MCF 10A (cell line): ENCODE results near the gene FOXO6. TPM values are rescaled to one million over a fixed set of nuclear protein-coding genes. Genes with fewer than 3 reads are reported as not detected.

Experiments used
- BruUV-seq: library from RNA; stranded (reverse); fragments of 400-500 nt; replicated peaks from 2 replicates; lab custom pipeline; 2021; lab: Mats Ljungman, UMichigan
- CTCF ChIA-PET: fragments of 300-600 bp; sonication (Branson Sonifier 250); formaldehyde crosslinking; extraction: SDS; loops from one replicate; lab custom pipeline; 2021; ENCODE audit warnings: antibody characterized with exemption, inconsistent platforms; lab: Yijun Ruan, JAX
- POLR2A ChIA-PET: fragments of 300-600, 350-650 bp; sonication (Branson Sonifier 250); formaldehyde crosslinking; extraction: SDS; loops from one replicate; lab custom pipeline; 2020; ENCODE audit warnings: antibody characterized with exemption, inconsistent platforms; lab: Yijun Ruan, JAX
- DNase-seq: peaks from one replicate; pipeline ENCODE4 v3.0.0-alpha.2; 2018; ENCODE audit not compliant: unreplicated experiment
- H3K27ac Mint-ChIP-seq: one replicate; pipeline ENCODE4 v1.8.0; 2022; ENCODE audit warnings: mild to moderate bottlenecking, low read depth, mixed read lengths; ENCODE audit not compliant: unreplicated experiment
- H3K27me3 Mint-ChIP-seq: one replicate; pipeline ENCODE4 v1.8.0; 2022; ENCODE audit warnings: mixed read lengths; ENCODE audit not compliant: insufficient read depth, unreplicated experiment
- H3K36me3 Mint-ChIP-seq: one replicate; pipeline ENCODE4 v1.8.0; 2022; ENCODE audit warnings: mild to moderate bottlenecking, moderate library complexity, mixed read lengths; ENCODE audit not compliant: insufficient read depth, unreplicated experiment
- H3K4me1 Mint-ChIP-seq: one replicate; pipeline ENCODE4 v1.8.0; 2022; ENCODE audit warnings: mixed read lengths; ENCODE audit not compliant: insufficient read depth, unreplicated experiment
- H3K4me3 Mint-ChIP-seq: one replicate; pipeline ENCODE4 v1.8.0; 2022; ENCODE audit warnings: mild to moderate bottlenecking, moderate library complexity, mixed read lengths; ENCODE audit not compliant: unreplicated experiment
- H3K9me3 Mint-ChIP-seq: one replicate; pipeline ENCODE4 v1.8.0; 2022; ENCODE audit warnings: mixed read lengths; ENCODE audit not compliant: unreplicated experiment
- CTCF ChIP-seq: fragments of 200-600 bp; IDR thresholded peaks from one replicate; pipeline ENCODE4 v1.8.0; 2022; ENCODE audit warnings: antibody characterized with exemption, mild to moderate bottlenecking; ENCODE audit not compliant: unreplicated experiment
- intact Hi-C: fragments of 100-400 bp; cut with micrococcal nuclease; formaldehyde crosslinking; loops from 2 replicates; pipeline ENCODE4 v1.14.1; 2022
- total RNA-seq: library from RNA; stranded (reverse); gene quantifications from 2 replicates; pipeline ENCODE4 v1.2.3, GENCODE V29; 2022

The FOXO6 gene
- total RNA-seq, 1 experiment from 2014 or later: 0.28 TPM

- no TSS peak for BruUV-seq
- Mint-ChIP-seq H3K27me3 (no peaks in the 10 kb centered on the region), H3K4me1 (peaks cover 13% of the 10 kb centered on the region), H3K27ac (no peak overlapping the region), H3K36me3 (peaks cover 6% of the 10 kb centered on the region), H3K4me3 (no peak overlapping the region), H3K9me3 (no peaks in the 10 kb centered on the region)
- ChIA-PET POLR2A (no interaction called here), CTCF (interaction anchor here (1.0 kb wide), 1 partner anchor 58 kb away, joined by 3 read pairs; no protein-coding TSS in a partner anchor)
- DNase-seq: no peak
- TF ChIP-seq CTCF: no peak
- intact Hi-C loops: no loop called here
Measured at GRCh38 chr1:41374711-41375110, 13.5 kb downstream of the FOXO6 start.

GRCh38 chr1:41377397-41377796, 16.2 kb downstream of the FOXO6 start:
- Mint-ChIP-seq H3K36me3 (peaks cover 6% of the 10 kb centered on the region), H3K4me1 (peaks cover 2% of the 10 kb centered on the region)
- no TSS peak for BruUV-seq

GRCh38 chr1:41378222-41378621, 17.0 kb downstream of the FOXO6 start:
- intact Hi-C loops: no loop called here
- Mint-ChIP-seq H3K4me3 (no peak overlapping the region), H3K27me3 (peaks cover under 1% of the 10 kb centered on the region), H3K36me3 (peaks cover 6% of the 10 kb centered on the region), H3K27ac (no peak overlapping the region), H3K4me1 (no peaks in the 10 kb centered on the region), H3K9me3 (no peaks in the 10 kb centered on the region)
- ChIA-PET CTCF (interaction anchor here (0.7 to 1.2 kb wide), 3 partner anchors 95 to 109 kb away, joined by 3 to 5 read pairs (median 3); no protein-coding TSS in a partner anchor), POLR2A (interaction anchor here (0.6 kb wide), 1 partner anchor 41 kb away, joined by 3 read pairs; no protein-coding TSS in a partner anchor)
- no peak for TF ChIP-seq CTCF
- no peak for DNase-seq
- BruUV-seq: no TSS peak

More at GRCh38 chr1:41377397-41377796, 16.2 kb downstream of the FOXO6 start:
- DNase-seq: no peak
- ChIA-PET POLR2A (interaction anchor here (0.7 kb wide), 1 partner anchor 11 kb away, joined by 3 read pairs; no protein-coding TSS in a partner anchor), CTCF (interaction anchor here (0.6 to 1.2 kb wide), 4 partner anchors 80 to 261 kb away, joined by 3 read pairs; no protein-coding TSS in a partner anchor)
- no peak overlapping the region for H3K27ac Mint-ChIP-seq
- H3K4me3 Mint-ChIP-seq: no peak overlapping the region
- no peaks in the 10 kb centered on the region for H3K27me3 Mint-ChIP-seq
- no peak for TF ChIP-seq CTCF
- H3K9me3 Mint-ChIP-seq: no peaks in the 10 kb centered on the region
- intact Hi-C loops: no loop called here

GRCh38 chr1:41378999-41379737, 17.9 kb downstream of the FOXO6 start:
- peaks cover 10% of the 10 kb centered on the region for H3K27me3 Mint-ChIP-seq
- intact Hi-C loops: no loop called here
- CTCF ChIA-PET: interaction anchor here (1.1 kb wide), 1 partner anchor 110 kb away, joined by 5 read pairs; no protein-coding TSS in a partner anchor
- BruUV-seq: no TSS peak
- TF ChIP-seq CTCF: no peak
- POLR2A ChIA-PET: interaction anchor here (0.8 to 1.4 kb wide), 2 partner anchors 12 to 22 kb away, joined by 3 read pairs; no protein-coding TSS in a partner anchor
- H3K4me1 Mint-ChIP-seq: no peaks in the 10 kb centered on the region
- no peak overlapping the region for H3K4me3 Mint-ChIP-seq
- DNase-seq: no peak
- no peak overlapping the region for H3K27ac Mint-ChIP-seq
- peaks cover 6% of the 10 kb centered on the region for H3K36me3 Mint-ChIP-seq
- H3K9me3 Mint-ChIP-seq: no peaks in the 10 kb centered on the region
